Pancreas (tissue), 10 donors: ENCODE results near the gene HOXA13. TPM values are rescaled to one million over a fixed set of nuclear protein-coding genes. Genes with fewer than 3 reads are reported as not detected.
A peak's percentile ranks its signal among the peaks of the same experiment; 100 is the strongest.

Experiments used
- ATAC-seq, 4 donors: fragments of 200-7000 bp; cut with Tn5 transposase; one replicate each; pipeline versions ENCODE4 v1.8.0 to v1.9.1; 2020; ENCODE audit warnings: mild to moderate bottlenecking in 4 of 4, moderate library complexity in 4 of 4
- DNase-seq, 6 donors: peaks; one replicate each; pipeline ENCODE4 v3.0.0-alpha.2; 2020
- FAIRE-seq: peaks from 2 replicates; lab custom pipeline; 2012; peaks lifted over from hg19 to GRCh38; lab: Jason Lieb, UNC
- H3K27ac ChIP-seq, 4 donors: fragments of 200-600 bp; sonication (generic); 1 replicate in 3 of 4; 2 replicates in 1 of 4; pipeline versions ENCODE4 v1.5.0 to v1.8.0; 2020
- H3K27me3 ChIP-seq, 4 donors: fragments of 200-600 bp; one replicate each; pipeline ENCODE4 v1.8.0; 2021
- H3K36me3 ChIP-seq, 3 donors: fragments of 200-600 bp; sonication (generic) in 1 of 3; one replicate each; pipeline versions ENCODE4 v1.5.0 to v1.8.0; 2020 to 2021
- H3K4me1 ChIP-seq, 3 donors: fragments of 200-600 bp; one replicate each; pipeline ENCODE4 v1.8.0; 2021
- H3K4me3 ChIP-seq, 4 donors: fragments of 200-600 bp; sonication (generic) in 2 of 4; one replicate each; pipeline versions ENCODE4 v1.5.0 to v1.8.0; 2020 to 2021
- H3K9me3 ChIP-seq, 4 donors: fragments of 200-600 bp; one replicate each; pipeline ENCODE4 v1.8.0; 2021
- WGBS, 2 donors: extraction: QIAGEN DNeasy Blood & Tissue Kit; methylation state at CpG; one replicate each; pipeline ENCODE4 v1.1.7; 2013; 5-methylcytosine and 5-hydroxymethylcytosine counted together
- intact Hi-C, 3 donors: fragments of 100-400 bp; cut with DNase I; formaldehyde crosslinking; loops; one replicate each; pipeline versions ENCODE4 v1.11.1 to v1.14.2; 2022
- polyA plus RNA-seq, 2 donors: library from polyadenylated mRNA; stranded (reverse); fragments of 200-250 nt; gene quantifications; one replicate each; pipeline ENCODE4 v1.2.3, GENCODE V29; 2013
- total RNA-seq, 6 donors: library from RNA; stranded (reverse); fragmentation: NEBNext Ultra II Directional in 4 of 6; extraction: Animal tissue kit (Norgen Biotek cat#: 25700) in 4 of 6; gene quantifications; one replicate each; pipeline versions ENCODE4 v1.2.1 to v1.2.4, GENCODE V29; 2021 to 2023
- TF ChIP-seq, protein P1 (sequence below), 4 donors: fragments of 200-600 bp; sonication (generic) in 3 of 4; IDR thresholded peaks; one replicate each; pipeline versions ENCODE4 v1.5.0 to v1.8.0; 2021; ENCODE audit warnings: antibody characterized with exemption in 4 of 4
- donor health status: healthy with polysubstance abuse.
- donor health status: DM: no; HTN: no; CAD: no; lungs with moderate emphysema.
- donor health status: DM: no; HTN: no; CAD: no.
- donor health status: control.
- donor health status: control.
- donor health status: Bipolar disorder and iron deficiency.
- donor health status: DM: yes; HTN: yes; CAD: no.
- donor health status: DM: no; HTN: no; CAD: no.
- donor health status: DM: no; HTN: no; CAD: no.
- donor health status: DM: yes; HTN: yes; CAD: no.

HOXA13 gene
- total and polyA plus RNA-seq, 8 donors: 0.03 TPM; not detected in 7

- DNase-seq (no peak), ATAC-seq (no peak), FAIRE-seq (no peak)
- H3K36me3 ChIP-seq: no peaks in the 10 kb centered on the region
- H3K4me1 ChIP-seq: peaks cover 0 to 7% (median 0%) of the 10 kb centered on the region in 3 donors
- H3K27me3 ChIP-seq: peaks cover 6 to 72% (median 24%) of the 10 kb centered on the region in 4 donors
- TF ChIP-seq, protein P1, sequence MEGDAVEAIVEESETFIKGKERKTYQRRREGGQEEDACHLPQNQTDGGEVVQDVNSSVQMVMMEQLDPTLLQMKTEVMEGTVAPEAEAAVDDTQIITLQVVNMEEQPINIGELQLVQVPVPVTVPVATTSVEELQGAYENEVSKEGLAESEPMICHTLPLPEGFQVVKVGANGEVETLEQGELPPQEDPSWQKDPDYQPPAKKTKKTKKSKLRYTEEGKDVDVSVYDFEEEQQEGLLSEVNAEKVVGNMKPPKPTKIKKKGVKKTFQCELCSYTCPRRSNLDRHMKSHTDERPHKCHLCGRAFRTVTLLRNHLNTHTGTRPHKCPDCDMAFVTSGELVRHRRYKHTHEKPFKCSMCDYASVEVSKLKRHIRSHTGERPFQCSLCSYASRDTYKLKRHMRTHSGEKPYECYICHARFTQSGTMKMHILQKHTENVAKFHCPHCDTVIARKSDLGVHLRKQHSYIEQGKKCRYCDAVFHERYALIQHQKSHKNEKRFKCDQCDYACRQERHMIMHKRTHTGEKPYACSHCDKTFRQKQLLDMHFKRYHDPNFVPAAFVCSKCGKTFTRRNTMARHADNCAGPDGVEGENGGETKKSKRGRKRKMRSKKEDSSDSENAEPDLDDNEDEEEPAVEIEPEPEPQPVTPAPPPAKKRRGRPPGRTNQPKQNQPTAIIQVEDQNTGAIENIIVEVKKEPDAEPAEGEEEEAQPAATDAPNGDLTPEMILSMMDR (IDR thresholded peaks at IDR 0.05): no peak
- H3K4me3 ChIP-seq: no peak overlapping the region
- intact Hi-C loops: no loop called here
- H3K9me3 ChIP-seq: no peaks in the 10 kb centered on the region
- WGBS, 2 donors: 80 to 86% methylated on average over 1 of the region's 1 CpG
- H3K27ac ChIP-seq: no peak overlapping the region
These were observed 11.2 kb upstream of the HOXA13 start for GRCh38 chr7:27211084-27211446.

DNA sequence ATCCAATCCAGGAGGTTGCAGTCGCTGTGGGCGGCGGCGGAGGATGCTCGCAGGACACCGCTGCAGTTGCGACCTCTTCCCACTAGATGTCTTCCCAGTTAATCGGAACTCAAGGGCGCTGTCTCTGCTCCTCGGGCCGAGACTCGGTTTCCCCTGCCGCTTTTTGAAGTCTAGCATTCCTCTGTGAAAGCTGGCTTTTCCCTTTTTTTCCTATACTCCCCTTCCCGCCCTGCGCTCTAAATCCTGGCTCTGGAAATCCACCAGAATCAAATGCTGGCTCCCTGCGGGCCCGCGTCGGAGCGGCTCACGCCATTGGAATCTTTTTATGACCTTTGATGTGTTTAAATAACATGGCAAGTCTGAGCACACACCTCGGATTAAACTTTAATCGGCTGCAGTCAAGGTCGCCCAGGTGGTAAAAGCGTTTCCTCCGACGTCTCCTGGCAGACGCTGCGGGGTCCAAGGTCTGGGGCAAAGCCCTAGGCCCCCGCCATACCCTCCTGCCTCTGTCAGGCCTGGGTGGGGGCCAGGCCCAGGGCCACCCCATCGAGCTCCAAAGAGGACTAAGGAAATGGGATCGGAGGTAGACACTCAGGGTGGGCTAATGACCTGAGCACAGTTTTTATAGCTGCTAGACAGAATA lies 10.7 kb upstream of the HOXA13 start:
- TF ChIP-seq, protein P1 (IDR thresholded peaks at IDR 0.05): peak in 3 of 4 donors; percentile 42 to 62 (median 44)
- peaks cover 10 to 77% (median 24%) of the 10 kb centered on the region in 4 donors for H3K27me3 ChIP-seq
- peaks cover 0 to 7% (median 0%) of the 10 kb centered on the region in 3 donors for H3K4me1 ChIP-seq
- H3K27ac ChIP-seq: no peak overlapping the region
- DNase-seq (peak in 4 of 6 donors; percentile 33 to 67 (median 51)), FAIRE-seq (no peak), ATAC-seq (peak; percentile 69 to 79 (median 76))
- intact Hi-C loops: no loop called here
- WGBS, 2 donors: 7 to 8% methylated on average over 32 of the region's 32 CpGs
- H3K36me3 ChIP-seq: no peaks in the 10 kb centered on the region
- peak overlapping the region in 1 of 4 donors; percentile 22 for H3K4me3 ChIP-seq
- H3K9me3 ChIP-seq: no peaks in the 10 kb centered on the region

- FAIRE-seq (no peak), DNase-seq (no peak), ATAC-seq (no peak)
- intact Hi-C loops: no loop called here
- H3K27me3 ChIP-seq: peaks cover 14 to 80% (median 26%) of the 10 kb centered on the region in 4 donors
- H3K27ac ChIP-seq: no peak overlapping the region
- 47 to 48% methylated on average over 11 of the region's 11 CpGs for WGBS, 2 donors
- no peaks in the 10 kb centered on the region for H3K36me3 ChIP-seq
- H3K4me1 ChIP-seq: peaks cover 0 to 11% (median 0%) of the 10 kb centered on the region in 3 donors
- H3K9me3 ChIP-seq: no peaks in the 10 kb centered on the region
- no peak overlapping the region for H3K4me3 ChIP-seq
- TF ChIP-seq, protein P1 (IDR thresholded peaks at IDR 0.05): no peak
These were observed 10.1 kb upstream of the HOXA13 start for GRCh38 chr7:27209933-27210440.

GRCh38 chr7:27208998-27209397 lies 9.1 kb upstream of the HOXA13 start:
- Histone ChIP-seq H3K27me3 (peaks cover 16 to 89% (median 28%) of the 10 kb centered on the region in 4 donors), H3K27ac (no peak overlapping the region), H3K4me1 (peaks cover 0 to 13% (median 0%) of the 10 kb centered on the region in 3 donors), H3K4me3 (no peak overlapping the region), H3K9me3 (no peaks in the 10 kb centered on the region), H3K36me3 (no peaks in the 10 kb centered on the region)
- ATAC-seq (no peak), FAIRE-seq (no peak), DNase-seq (no peak)
- intact Hi-C loops: no loop called here
- WGBS, 2 donors: 78 to 80% methylated on average over 4 of the region's 4 CpGs
- TF ChIP-seq, protein P1 (IDR thresholded peaks at IDR 0.05): no peak
